Mucosa of descending colon (tissue), 3 donors: ENCODE measurements around the gene TGFBR3. TPM values are rescaled to one million over a fixed set of nuclear protein-coding genes. Genes with fewer than 3 reads are reported as not detected.
A peak's percentile ranks its signal among the peaks of the same experiment; 100 is the strongest.
"Not testable (repeated sequence)": the region's sequence is repeated elsewhere in the genome, so short reads cannot be mapped to it uniquely, and the experiment has no call there.

Experiments
- ATAC-seq: fragments of 200-7000 bp; cut with Tn5 transposase; one replicate; pipeline ENCODE4 v1.9.1; 2020; ENCODE audit warnings: mild to moderate bottlenecking, moderate library complexity
- DNase-seq, 3 donors: peaks; one replicate each; pipeline ENCODE4 v3.0.0-alpha.2; 2020
- H3K36me3 ChIP-seq: fragments of 200-600 bp; one replicate; pipeline ENCODE4 v1.8.0; 2021; ENCODE audit warnings: low read depth, mild to moderate bottlenecking
- H3K4me1 ChIP-seq: fragments of 200-600 bp; one replicate; pipeline ENCODE4 v1.8.0; 2021; ENCODE audit warnings: low read depth, mild to moderate bottlenecking
- H3K4me3 ChIP-seq: fragments of 200-600 bp; one replicate; pipeline ENCODE4 v1.8.0; 2021; ENCODE audit warnings: mild to moderate bottlenecking
- H3K9me3 ChIP-seq: fragments of 200-600 bp; one replicate; pipeline ENCODE4 v1.8.0; 2021; ENCODE audit warnings: mild to moderate bottlenecking
- CTCF ChIP-seq: fragments of 200-600 bp; IDR thresholded peaks from one replicate; pipeline ENCODE4 v1.8.0; 2022; ENCODE audit warnings: antibody characterized with exemption, mild to moderate bottlenecking
- intact Hi-C, 2 donors: fragments of 100-400 bp; cut with DNase I in 1 of 2; cut with micrococcal nuclease in 1 of 2; formaldehyde crosslinking; loops; one replicate each; pipeline versions ENCODE4 v1.11.0 to v1.11.1; 2022; cut with DNase I, micrococcal nuclease
- total RNA-seq, 3 donors: library from RNA; stranded (reverse); fragmentation: NEBNext Ultra II Directional in 2 of 3; extraction: Animal tissue kit (Norgen Biotek cat#: 25700) in 2 of 3; gene quantifications; one replicate each; pipeline versions ENCODE4 v1.2.1 to v1.2.4, GENCODE V29; 2021 to 2023
- donor health status: DM: no; HTN: no; CAD: no; lungs with moderate emphysema.
- donor health status: DM: no; HTN: no; CAD: no.
- donor health status: DM: no; HTN: yes; CAD: no.

TGFBR3 gene
- total RNA-seq, 3 donors from 2014 or later, result 11.6 to 89.7 (median 21.1) TPM

- intact Hi-C loops, result no loop called here
- Histone ChIP-seq H3K9me3 (no peaks in the 10 kb centered on the region), H3K4me3 (no peak overlapping the region), H3K36me3 (no peaks in the 10 kb centered on the region), H3K4me1 (peaks cover 15% of the 10 kb centered on the region)
- ATAC-seq, result no peak
- TF ChIP-seq CTCF, result no peak
- no peak for DNase-seq
Observed at GRCh38 chr1:91854852-91855534, 31.0 kb downstream of the TGFBR3 start.

- TF ChIP-seq CTCF, result no peak
- intact Hi-C loops, result no loop called here
Observed at GRCh38 chr1:91853397-91853796, 32.6 kb downstream of the TGFBR3 start.

GRCh38 chr1:91852011-91852410, 33.9 kb downstream of the TGFBR3 start:
- DNase-seq, intact Hi-C loops, ATAC-seq, H3K36me3 ChIP-seq, H3K4me3 ChIP-seq, H3K9me3 ChIP-seq: not testable (repeated sequence)
- H3K4me1 ChIP-seq, result peaks cover 15% of the 10 kb centered on the region

More at GRCh38 chr1:91853397-91853796, 32.6 kb downstream of the TGFBR3 start:
- Histone ChIP-seq H3K36me3 (no peaks in the 10 kb centered on the region), H3K9me3 (no peaks in the 10 kb centered on the region), H3K4me3 (no peak overlapping the region), H3K4me1 (peaks cover 15% of the 10 kb centered on the region)
- DNase-seq (no peak), ATAC-seq (no peak)

GRCh38 chr1:91851130-91852010, 34.6 kb downstream of the TGFBR3 start:
- ATAC-seq, result peak; percentile 90
- no peak for TF ChIP-seq CTCF
- intact Hi-C loops, result no loop called here
- Histone ChIP-seq H3K9me3 (no peaks in the 10 kb centered on the region), H3K4me1 (peaks cover 15% of the 10 kb centered on the region), H3K4me3 (no peak overlapping the region), H3K36me3 (no peaks in the 10 kb centered on the region)
- peak; percentile 83 to 89 (median 89) for DNase-seq

GRCh38 chr1:91850708-91851107, 35.2 kb downstream of the TGFBR3 start:
- intact Hi-C loops, result no loop called here
- TF ChIP-seq CTCF, result no peak
- Histone ChIP-seq H3K4me3 (no peak overlapping the region), H3K36me3 (no peaks in the 10 kb centered on the region), H3K9me3 (no peaks in the 10 kb centered on the region), H3K4me1 (peaks cover 20% of the 10 kb centered on the region)
- DNase-seq (no peak), ATAC-seq (peak; percentile 63)

GRCh38 chr1:91847851-91848250, 38.1 kb downstream of the TGFBR3 start:
- H3K4me3 ChIP-seq, result no peak overlapping the region
- no peaks in the 10 kb centered on the region for H3K36me3 ChIP-seq
- H3K9me3 ChIP-seq, result peaks cover 2% of the 10 kb centered on the region
- H3K4me1 ChIP-seq, result peaks cover 31% of the 10 kb centered on the region
- DNase-seq, result no peak
- intact Hi-C loops, result no loop called here
- TF ChIP-seq CTCF, result no peak
- peak; percentile 19 for ATAC-seq
